Retinal pigment epithelial cell (primary cell): ENCODE measurements around the gene GSTT4.
"Not testable (repeated sequence)": the region's sequence is repeated elsewhere in the genome, so short reads cannot be mapped to it uniquely, and the experiment has no call there.

Experiments
- DNase-seq: peaks from one replicate; pipeline ENCODE4 v3.0.0-alpha.2; 2010; ENCODE audit warnings: low read depth
- H3K4me3 ChIP-seq: 2 replicates; pipeline ENCODE4 v1.5.1; 2011; ENCODE audit warnings: mild to moderate bottlenecking, low read length, control low read depth, moderate library complexity
- CTCF ChIP-seq: conservative IDR thresholded peaks from 2 replicates; pipeline ENCODE4 v1.5.1; 2011; ENCODE audit warnings: low read depth, low read length, control low read depth, inconsistent platforms

The GSTT4 gene

GRCh38 chr22:24006207-24006913 is 1.1 kb upstream of the GSTT4 start:
- H3K4me3 ChIP-seq, result no peak overlapping the region
- DNase-seq, result no peak
- no peak for TF ChIP-seq CTCF

- DNase-seq, result no peak
- no peak for TF ChIP-seq CTCF
- no peak overlapping the region for H3K4me3 ChIP-seq
Observed at GRCh38 chr22:24003887-24004286, 1.4 kb downstream of the GSTT4 start.

GRCh38 chr22:24002851-24003250 is 2.4 kb downstream of the GSTT4 start:
- DNase-seq, result no peak
- no peak overlapping the region for H3K4me3 ChIP-seq
- no peak for TF ChIP-seq CTCF

- no peak for DNase-seq
- TF ChIP-seq CTCF, result no peak
- H3K4me3 ChIP-seq, result no peak overlapping the region
Observed at GRCh38 chr22:24002272-24002671, 3.0 kb downstream of the GSTT4 start.

- H3K4me3 ChIP-seq, result no peak overlapping the region
Observed at GRCh38 chr22:24001314-24001713, 3.9 kb downstream of the GSTT4 start.

GRCh38 chr22:23999779-24000178 is 5.5 kb downstream of the GSTT4 start:
- not testable (repeated sequence) for H3K4me3 ChIP-seq, DNase-seq

More at GRCh38 chr22:24001314-24001713, 3.9 kb downstream of the GSTT4 start:
- TF ChIP-seq CTCF, result no peak
- no peak for DNase-seq

GRCh38 chr22:23997092-23997491 is 8.2 kb downstream of the GSTT4 start:
- DNase-seq, result no peak
- H3K4me3 ChIP-seq, result no peak overlapping the region
- TF ChIP-seq CTCF, result no peak

- not testable (repeated sequence) for DNase-seq, H3K4me3 ChIP-seq
Observed at GRCh38 chr22:23993581-23994177, 11.6 kb downstream of the GSTT4 start.

- not testable (repeated sequence) for H3K4me3 ChIP-seq, DNase-seq
Observed at GRCh38 chr22:23993080-23993479, 12.2 kb downstream of the GSTT4 start.

- not testable (repeated sequence) for DNase-seq
Observed at GRCh38 chr22:23989583-23990244, 15.5 kb downstream of the GSTT4 start.

GRCh38 chr22:23986538-23987178 is 18.6 kb downstream of the GSTT4 start:
- not testable (repeated sequence) for H3K4me3 ChIP-seq, DNase-seq

More at GRCh38 chr22:23989583-23990244, 15.5 kb downstream of the GSTT4 start:
- H3K4me3 ChIP-seq, result not testable (repeated sequence)

- not testable (repeated sequence) for DNase-seq, H3K4me3 ChIP-seq
Observed at GRCh38 chr22:23986089-23986488, 19.2 kb downstream of the GSTT4 start.
